Ovary (tissue), 9 donors: ENCODE measurements around the gene ABCA2. TPM values are rescaled to one million over a fixed set of nuclear protein-coding genes. Genes with fewer than 3 reads are reported as not detected.

ENCODE experiments used
- DNase-seq, 5 donors: peaks; one replicate each; pipeline ENCODE4 v3.0.0-alpha.2; 2019 to 2020
- H3K27ac ChIP-seq, 2 donors: fragments of 200-600 bp; one replicate each; pipeline versions ENCODE4 v1.5.1 to v1.8.0; 2019 to 2022
- H3K27me3 ChIP-seq: fragments of 200-600 bp; one replicate; pipeline ENCODE4 v1.8.0; 2022
- H3K36me3 ChIP-seq: fragments of 200-600 bp; sonication (generic); one replicate; pipeline ENCODE4 v1.5.1; 2019
- H3K4me1 ChIP-seq: one replicate; pipeline ENCODE4 v1.8.1; 2013; ENCODE audit warnings: mild to moderate bottlenecking, moderate library complexity; ENCODE audit not compliant: insufficient read depth
- H3K4me3 ChIP-seq: fragments of 200-600 bp; sonication (generic); one replicate; pipeline ENCODE4 v1.5.1; 2017
- H3K9me3 ChIP-seq, 2 donors: fragments of 200-600 bp in 1 of 2; sonication (generic) in 1 of 2; one replicate each; pipeline versions ENCODE4 v1.5.1 to v1.8.1; 2013 to 2019; ENCODE audit warnings: mild to moderate bottlenecking in 1 of 2, moderate library complexity in 1 of 2
- EP300 ChIP-seq: sonication (generic); formaldehyde crosslinking; IDR thresholded peaks from one replicate; pipeline ENCODE4 v1.6.1; 2017; ENCODE audit warnings: antibody characterized with exemption
- POLR2A ChIP-seq: fragments of 450-650 bp; IDR thresholded peaks from one replicate; pipeline ENCODE4 v1.6.1; 2017; ENCODE audit warnings: antibody characterized with exemption, mild to moderate bottlenecking, moderate library complexity
- WGBS, 3 donors: extraction: QIAGEN DNeasy Blood & Tissue Kit in 1 of 3; methylation state at CpG; one replicate each; pipeline versions ENCODE4 v1.1.5 to v1.1.7; 2013 to 2017; 5-methylcytosine and 5-hydroxymethylcytosine counted together
- intact Hi-C, 4 donors: fragments of 100-400 bp; cut with DNase I; formaldehyde crosslinking; loops; one replicate each; pipeline versions ENCODE4 v1.11.0 to v1.15.1; 2022 to 2023
- polyA plus RNA-seq, 2 donors: library from polyadenylated mRNA; stranded (reverse); fragments of 200-250 nt in 1 of 2; fragments of 350-450 nt in 1 of 2; fragmentation: Illumina TruSeq in 1 of 2; extraction: RNeasy Lipid Tissue Mini Kit (QIAGEN cat#74804) in 1 of 2; gene quantifications; one replicate each; pipeline ENCODE4 v1.2.3, GENCODE V29; 2013 to 2014
- total RNA-seq, 7 donors: library from RNA; depleted of rRNA in 2 of 7; stranded (reverse); fragments of >200 nt in 2 of 7; fragmentation: NEBNext Ultra II Directional in 3 of 7; extraction: Animal tissue kit (Norgen Biotek cat#: 25700) in 3 of 7; gene quantifications; one replicate each; pipeline versions ENCODE4 v1.1.0 to v1.2.4, GENCODE V29; 2016 to 2023
- TF ChIP-seq, protein P1 (sequence below), 3 donors: fragments of 450-650 bp in 2 of 3; fragments of 200-600 bp in 1 of 3; IDR thresholded peaks; one replicate each; pipeline versions ENCODE4 v1.5.1 to v1.8.0; 2016 to 2022; ENCODE audit warnings: antibody characterized with exemption in 3 of 3, mild to moderate bottlenecking in 1 of 3
- donor health status: DM: no; HTN: no; CAD: no; lungs with moderate emphysema.
- donor health status: DM: no; HTN: no; CAD: no.
- donor health status: Bipolar disorder and iron deficiency.
- donor health status: DM: yes; HTN: yes; CAD: no.
- donor health status: DM: no; HTN: no; CAD: no.
- donor health status: DM: yes; HTN: yes; CAD: no.

Gene ABCA2
- total and polyA plus RNA-seq, 9 donors: 2.0 to 26.9 (median 12.3) TPM

DNA sequence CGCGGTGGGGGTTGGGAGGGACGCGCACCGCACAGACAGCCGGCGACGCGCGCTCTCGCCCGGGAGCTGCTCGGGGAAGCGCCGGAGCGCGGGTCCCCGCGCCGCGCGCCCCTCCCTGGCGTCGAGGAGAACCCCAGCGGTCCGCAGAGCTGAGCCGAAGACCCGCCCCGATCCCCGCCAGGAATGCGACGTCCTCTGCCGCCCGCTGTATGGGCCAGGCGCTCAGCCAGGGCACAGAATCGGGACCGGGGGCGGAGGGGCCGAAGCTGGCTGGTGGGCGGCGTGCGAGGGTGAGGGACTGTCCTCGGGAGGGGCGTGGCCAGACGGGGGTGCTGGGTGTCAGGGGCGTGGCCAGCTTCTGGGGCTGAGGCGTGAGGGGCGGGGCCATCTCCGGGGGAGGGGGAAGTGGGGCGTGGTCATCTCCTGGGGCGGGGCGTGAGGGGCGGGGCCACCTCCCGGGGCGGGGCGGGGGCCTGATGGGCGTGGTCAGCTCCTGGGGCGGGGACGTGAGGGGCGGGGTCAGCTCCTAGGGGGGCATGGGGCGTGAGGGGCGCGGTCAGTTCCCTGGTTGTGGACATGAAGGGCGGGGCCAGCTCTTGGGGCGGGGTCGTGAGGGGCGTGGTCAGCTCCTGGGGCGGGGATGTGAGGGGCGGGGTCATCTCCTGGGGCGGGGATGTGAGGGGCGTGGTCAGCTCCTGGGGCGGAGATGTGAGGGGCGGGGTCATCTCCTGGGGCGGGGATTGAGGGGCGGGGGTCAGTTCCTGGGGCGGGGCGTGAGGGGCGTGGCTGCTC lies 49.8 kb downstream of the ABCA2 start:
- H3K36me3 ChIP-seq: no peaks in the 10 kb centered on the region
- H3K27ac ChIP-seq: no peak overlapping the region
- H3K27me3 ChIP-seq: no peaks in the 10 kb centered on the region
- peak; percentile 46 to 79 (median 66) for DNase-seq
- intact Hi-C loops: no loop called here
- H3K4me3 ChIP-seq: peak overlapping the region; percentile 34
- TF ChIP-seq EP300 (no peak), POLR2A (no peak)
- TF ChIP-seq, protein P1, sequence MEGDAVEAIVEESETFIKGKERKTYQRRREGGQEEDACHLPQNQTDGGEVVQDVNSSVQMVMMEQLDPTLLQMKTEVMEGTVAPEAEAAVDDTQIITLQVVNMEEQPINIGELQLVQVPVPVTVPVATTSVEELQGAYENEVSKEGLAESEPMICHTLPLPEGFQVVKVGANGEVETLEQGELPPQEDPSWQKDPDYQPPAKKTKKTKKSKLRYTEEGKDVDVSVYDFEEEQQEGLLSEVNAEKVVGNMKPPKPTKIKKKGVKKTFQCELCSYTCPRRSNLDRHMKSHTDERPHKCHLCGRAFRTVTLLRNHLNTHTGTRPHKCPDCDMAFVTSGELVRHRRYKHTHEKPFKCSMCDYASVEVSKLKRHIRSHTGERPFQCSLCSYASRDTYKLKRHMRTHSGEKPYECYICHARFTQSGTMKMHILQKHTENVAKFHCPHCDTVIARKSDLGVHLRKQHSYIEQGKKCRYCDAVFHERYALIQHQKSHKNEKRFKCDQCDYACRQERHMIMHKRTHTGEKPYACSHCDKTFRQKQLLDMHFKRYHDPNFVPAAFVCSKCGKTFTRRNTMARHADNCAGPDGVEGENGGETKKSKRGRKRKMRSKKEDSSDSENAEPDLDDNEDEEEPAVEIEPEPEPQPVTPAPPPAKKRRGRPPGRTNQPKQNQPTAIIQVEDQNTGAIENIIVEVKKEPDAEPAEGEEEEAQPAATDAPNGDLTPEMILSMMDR (IDR thresholded peaks at IDR 0.05): no peak
- H3K9me3 ChIP-seq: no peaks in the 10 kb centered on the region
- 1 to 2% (median 1%) methylated on average over 16 to 78 of the region's 78 CpGs for WGBS, 3 donors
- peaks cover 6% of the 10 kb centered on the region for H3K4me1 ChIP-seq

DNA sequence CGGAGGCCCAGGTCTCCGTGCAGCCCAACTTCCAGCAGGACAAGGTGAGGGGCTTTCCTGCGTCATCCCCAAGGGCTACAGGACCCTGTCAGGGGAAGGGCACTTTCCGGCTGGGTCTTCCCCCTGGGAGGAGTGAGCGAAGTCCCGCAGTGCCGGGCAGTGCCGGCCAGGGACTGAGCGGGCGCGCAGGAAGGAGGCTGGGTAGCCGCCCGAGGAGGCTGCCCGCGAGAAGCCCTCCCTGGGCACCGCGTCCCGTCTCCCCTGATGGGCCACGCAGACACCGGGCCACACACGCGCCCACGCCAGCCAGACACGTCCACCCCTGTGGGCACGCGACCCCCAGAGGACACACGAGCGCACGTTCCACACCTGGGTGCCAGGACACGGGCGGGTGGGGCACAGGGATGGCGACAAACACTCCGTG lies 50.4 kb downstream of the ABCA2 start:
- Histone ChIP-seq H3K27me3 (no peaks in the 10 kb centered on the region), H3K36me3 (no peaks in the 10 kb centered on the region), H3K4me1 (peaks cover 6% of the 10 kb centered on the region), H3K9me3 (no peaks in the 10 kb centered on the region), H3K4me3 (peak overlapping the region; percentile 34), H3K27ac (no peak overlapping the region)
- 6 to 9% (median 9%) methylated on average over 21 to 33 of the region's 33 CpGs for WGBS, 3 donors
- intact Hi-C loops: no loop called here
- no peak for TF ChIP-seq EP300
- no peak for TF ChIP-seq POLR2A
- TF ChIP-seq, protein P1 (IDR thresholded peaks at IDR 0.05): no peak
- no peak for DNase-seq

DNA sequence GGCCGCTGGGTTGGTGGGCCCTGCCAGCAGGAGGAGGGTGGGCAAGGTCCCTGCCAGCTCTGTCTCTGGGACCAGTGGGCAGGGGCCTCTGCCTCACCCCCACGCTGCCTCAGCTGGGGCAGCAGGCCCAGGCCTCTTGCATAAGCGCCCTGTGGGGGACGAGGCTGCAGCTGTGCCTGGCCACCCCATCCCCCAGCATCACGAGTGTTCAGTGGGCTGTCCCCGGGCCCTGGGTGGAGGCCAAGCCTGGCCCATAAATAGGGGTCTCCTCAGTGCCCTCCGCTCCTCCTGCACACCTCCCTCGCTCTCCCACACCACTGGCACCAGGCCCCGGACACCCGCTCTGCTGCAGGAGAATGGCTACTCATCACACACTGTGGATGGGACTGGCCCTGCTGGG lies 50.8 kb downstream of the ABCA2 start, which contains the start of gene PTGDS:
TSS of gene PTGDS (plus strand) at position 282 of the 400 bp plus-strand sequence. CDS start at position 357, 75 bp downstream.
- Histone ChIP-seq H3K36me3 (no peaks in the 10 kb centered on the region), H3K9me3 (no peaks in the 10 kb centered on the region), H3K4me3 (peak within 1 kb of the TSS; percentile 34), H3K27me3 (no peaks in the 10 kb centered on the region), H3K27ac (no peak within 1 kb of the TSS), H3K4me1 (peaks cover 6% of the 10 kb centered on the region)
- DNase-seq: peak in 3 of 5 donors; percentile 40 to 75 (median 53)
- intact Hi-C loops: no loop called here
- TF ChIP-seq, protein P1 (IDR thresholded peaks at IDR 0.05): no peak
- TF ChIP-seq EP300 (no peak), POLR2A (no peak)
- WGBS, 3 donors: 44 to 62% (median 52%) methylated on average over 8 to 10 of the region's 10 CpGs

DNA sequence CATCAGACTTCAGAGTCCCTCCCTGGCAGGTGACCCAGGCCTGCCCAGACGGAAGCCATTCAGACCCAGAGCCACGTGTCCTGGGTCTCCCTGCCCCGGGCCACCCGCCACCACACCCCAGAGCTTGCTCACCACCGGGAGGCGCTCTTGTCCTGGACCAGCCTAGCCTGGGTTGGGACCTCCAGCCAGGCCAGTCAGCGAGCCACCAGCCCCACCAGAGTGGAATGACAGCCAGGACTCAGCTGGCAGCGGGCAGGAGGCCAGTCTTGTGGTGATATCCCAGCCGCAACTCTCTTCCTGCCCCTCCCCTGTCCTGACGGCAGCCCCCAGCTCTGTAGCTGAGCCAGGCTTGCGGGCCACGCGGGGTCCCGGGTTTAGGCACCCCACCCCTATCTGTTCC lies 52.4 kb downstream of the ABCA2 start:
- intact Hi-C loops: no loop called here
- no peak for TF ChIP-seq POLR2A
- TF ChIP-seq, protein P1 (IDR thresholded peaks at IDR 0.05): no peak
- no peaks in the 10 kb centered on the region for H3K27me3 ChIP-seq
- DNase-seq: no peak
- H3K9me3 ChIP-seq: no peaks in the 10 kb centered on the region
- peaks cover 6% of the 10 kb centered on the region for H3K4me1 ChIP-seq
- H3K4me3 ChIP-seq: no peak overlapping the region
- H3K36me3 ChIP-seq: no peaks in the 10 kb centered on the region
- 63 to 76% (median 76%) methylated on average over 8 to 14 of the region's 14 CpGs for WGBS, 3 donors
- H3K27ac ChIP-seq: no peak overlapping the region
